Measurements from ENCODE around the gene C2CD4B.

GRCh38 chr15:62122249-62122648 is 42.8 kb downstream of the C2CD4B start:
- TF ChIP-seq TARDBP (IDR thresholded peaks at IDR 0.05; ENCODE audit: borderline replicate concordance) (no peak), MYC (IDR thresholded peaks at IDR 0.05; ENCODE audit: insufficient read depth, insufficient read length, insufficient replicate concordance, low read length, severe bottlenecking) (no peak), CBFB (IDR thresholded peaks at IDR 0.05; ENCODE audit: low read depth) (no peak), CTCF (IDR thresholded peaks at IDR 0.05 in 2 of 3, conservative IDR thresholded peaks at IDR 0.05 in 1 of 3; ENCODE audit: control insufficient read depth in 2 of 3, extremely low read depth in 1 of 3, insufficient read depth in 1 of 3, low read depth in 3 of 3, low read length in 3 of 3) (no peak), RFX5 (IDR thresholded peaks at IDR 0.05; ENCODE audit: low read depth, low read length) (no peak), BACH1 (IDR thresholded peaks at IDR 0.05; ENCODE audit: borderline replicate concordance) (no peak)
